ENCODE results near the gene SEC14L5. TPM values are rescaled to one million over a fixed set of nuclear protein-coding genes. Genes with fewer than 3 reads are reported as not detected.

SEC14L5 gene
- total RNA-seq, 1 experiment from 2014 or later: not detected

DNA sequence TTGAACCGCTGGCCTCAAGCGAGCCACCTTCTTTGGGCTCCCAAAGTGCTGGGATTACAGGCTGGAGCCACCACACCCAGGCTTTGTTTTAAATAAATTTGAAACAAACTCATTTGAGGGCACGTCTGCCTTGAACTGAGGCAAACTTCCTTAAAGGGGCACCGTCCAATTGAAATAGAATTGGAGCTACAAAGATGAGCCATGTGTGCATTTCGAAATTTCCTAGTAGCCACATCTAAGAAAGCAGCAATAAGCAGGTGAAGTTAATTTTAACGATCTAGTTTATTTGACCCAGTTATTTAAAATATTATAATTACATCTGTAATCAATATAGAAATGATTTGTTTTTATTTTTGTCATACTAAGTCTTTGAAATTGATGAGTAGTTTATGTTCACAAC, 108.4 kb downstream of the SEC14L5 start:
- DNase-seq (ENCODE audit: low read depth): no peak

Other genes with a start within 250 kb of the SEC14L5 start
- 14.4 and 17.9 TPM in 2 replicates for gene ANKS3, start 224.1 kb upstream of the SEC14L5 start, total RNA-seq (2014; rRNA removed)
- 0.06 and 0.98 TPM in 2 replicates for gene DNAAF8, start 223.8 kb upstream of the SEC14L5 start, total RNA-seq (2014; rRNA removed)
- gene ZNF500, start 191.2 kb upstream of the SEC14L5 start, total RNA-seq (2014; rRNA removed): 10.9 and 11.8 TPM in 2 replicates
- gene SEPTIN12, start 170.0 kb upstream of the SEC14L5 start, total RNA-seq (2014; rRNA removed): not detected in 2 replicates
- gene SMIM22, start 163.0 kb upstream of the SEC14L5 start, total RNA-seq (2014; rRNA removed): not detected in 2 replicates
- 17.8 and 25.8 TPM in 2 replicates for gene ROGDI, start 155.7 kb upstream of the SEC14L5 start, total RNA-seq (2014; rRNA removed)
- 38.3 and 52.8 TPM in 2 replicates for gene GLYR1, start 111.0 kb upstream of the SEC14L5 start, total RNA-seq (2014; rRNA removed)
- gene UBN1, start 110.8 kb upstream of the SEC14L5 start, total RNA-seq (2014; rRNA removed): 27.6 and 28.1 TPM in 2 replicates
- gene PPL, start 21.2 kb upstream of the SEC14L5 start, total RNA-seq (2014; rRNA removed): 0.13 and 0.86 TPM in 2 replicates
- 33.7 and 57.6 TPM in 2 replicates for gene NAGPA, start 75.6 kb downstream of the SEC14L5 start, total RNA-seq (2014; rRNA removed)
- 0.26 TPM in 1 of 2 replicates, not detected in the other for gene C16orf89, start 107.6 kb downstream of the SEC14L5 start, total RNA-seq (2014; rRNA removed)
- 33.2 and 75.0 TPM in 2 replicates for gene ALG1, start 113.5 kb downstream of the SEC14L5 start, total RNA-seq (2014; rRNA removed)
- gene EEF2KMT, start 139.5 kb downstream of the SEC14L5 start, total RNA-seq (2014; rRNA removed): 26.1 and 30.0 TPM in 2 replicates